ENCODE results near the gene GBA3.

DNA sequence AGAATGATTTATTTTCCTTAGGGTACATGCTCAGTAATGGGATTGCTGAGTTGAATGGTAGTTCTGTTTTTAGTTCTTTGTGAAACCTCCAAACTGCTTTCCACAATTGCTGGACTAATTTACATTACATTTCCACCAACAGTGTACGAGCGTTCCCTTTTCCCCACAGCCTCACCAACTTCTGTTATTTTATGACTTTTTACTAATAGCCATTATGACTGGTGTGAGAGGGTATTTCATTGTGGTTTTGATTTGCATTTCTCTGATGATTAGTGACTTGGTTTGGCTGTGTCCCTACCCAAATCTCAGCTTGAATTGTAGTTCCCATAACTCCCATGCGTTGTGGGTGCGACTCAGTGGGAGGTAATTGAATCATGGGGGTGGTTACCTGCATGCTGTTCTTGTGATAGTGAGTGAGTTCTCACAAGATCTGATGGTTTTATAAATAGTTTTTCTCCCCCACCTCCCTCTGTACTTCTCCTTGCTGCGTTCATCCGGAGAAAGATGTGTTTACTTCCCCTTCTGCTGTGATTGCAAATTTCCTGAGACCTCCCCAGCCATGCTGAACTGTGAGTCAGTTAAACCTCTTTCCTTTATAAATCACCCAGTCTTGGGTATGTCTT is 95.1 kb downstream of the GBA3 start:
- TF ChIP-seq, protein P1, sequence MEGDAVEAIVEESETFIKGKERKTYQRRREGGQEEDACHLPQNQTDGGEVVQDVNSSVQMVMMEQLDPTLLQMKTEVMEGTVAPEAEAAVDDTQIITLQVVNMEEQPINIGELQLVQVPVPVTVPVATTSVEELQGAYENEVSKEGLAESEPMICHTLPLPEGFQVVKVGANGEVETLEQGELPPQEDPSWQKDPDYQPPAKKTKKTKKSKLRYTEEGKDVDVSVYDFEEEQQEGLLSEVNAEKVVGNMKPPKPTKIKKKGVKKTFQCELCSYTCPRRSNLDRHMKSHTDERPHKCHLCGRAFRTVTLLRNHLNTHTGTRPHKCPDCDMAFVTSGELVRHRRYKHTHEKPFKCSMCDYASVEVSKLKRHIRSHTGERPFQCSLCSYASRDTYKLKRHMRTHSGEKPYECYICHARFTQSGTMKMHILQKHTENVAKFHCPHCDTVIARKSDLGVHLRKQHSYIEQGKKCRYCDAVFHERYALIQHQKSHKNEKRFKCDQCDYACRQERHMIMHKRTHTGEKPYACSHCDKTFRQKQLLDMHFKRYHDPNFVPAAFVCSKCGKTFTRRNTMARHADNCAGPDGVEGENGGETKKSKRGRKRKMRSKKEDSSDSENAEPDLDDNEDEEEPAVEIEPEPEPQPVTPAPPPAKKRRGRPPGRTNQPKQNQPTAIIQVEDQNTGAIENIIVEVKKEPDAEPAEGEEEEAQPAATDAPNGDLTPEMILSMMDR (IDR thresholded peaks at IDR 0.05), result no peak
- no peak for TF ChIP-seq POLR2A (IDR thresholded peaks at IDR 0.05)
- no peak for TF ChIP-seq POLR2AphosphoS5 (IDR thresholded peaks at IDR 0.05)
- TF ChIP-seq EP300 (IDR thresholded peaks at IDR 0.05; ENCODE audit: low read depth), result no peak

Measured in transverse colon (tissue), 4 donors.